D341Med (cell line): ENCODE results near the gene GUCY1B1.

Experiments used
- DNase-seq: peaks from one replicate; pipeline ENCODE4 v3.0.0; 2012; ENCODE audit warnings: low spot score

GUCY1B1 gene

GRCh38 chr4:155758481-155759371 lies at the start of gene GUCY1B1:
GUCY1B1 (plus strand) TSS chr4:155759021; CDS start chr4:155759141, 120 bp downstream.
- DNase-seq = peak; percentile 47

DNA sequence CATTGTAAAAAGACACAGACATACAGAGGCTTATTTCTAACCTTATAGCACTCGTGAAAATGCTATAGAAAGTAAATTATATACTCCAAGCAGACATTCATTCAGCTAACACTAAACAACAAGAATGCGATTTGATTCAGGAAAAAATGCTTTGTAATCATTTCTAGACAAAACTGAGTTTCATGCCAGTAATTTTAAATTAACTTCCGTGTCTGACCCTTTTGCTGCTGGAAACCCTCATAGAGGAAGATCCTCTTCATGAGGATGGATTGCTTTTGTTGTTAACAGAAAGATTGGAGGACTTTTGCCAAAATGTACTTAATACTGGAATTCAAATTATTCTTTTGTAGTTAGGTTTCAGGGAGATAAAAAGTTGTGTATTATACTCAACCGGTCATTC lies 48.9 kb upstream of the GUCY1B1 start:
- DNase-seq = no peak

DNA sequence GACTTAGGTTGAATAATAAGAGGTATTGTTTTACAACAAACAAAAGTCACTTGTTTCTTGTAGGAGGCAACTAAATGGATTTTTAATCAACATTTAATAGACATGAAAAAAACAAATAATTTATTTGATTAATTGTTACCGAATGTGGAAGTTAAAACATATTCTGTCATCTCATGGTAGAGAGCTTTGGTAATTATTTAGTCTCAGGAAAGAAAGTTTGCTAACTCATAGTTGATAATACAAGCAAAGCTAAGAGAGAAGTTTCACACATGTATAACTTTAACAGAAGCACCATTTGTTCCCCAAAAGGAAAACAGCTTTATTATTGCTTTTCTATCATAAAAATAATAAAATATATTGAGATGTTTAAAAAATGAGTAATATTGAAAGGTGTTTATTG lies 47.3 kb upstream of the GUCY1B1 start:
- DNase-seq = no peak

- DNase-seq = no peak
These were observed 46.0 kb upstream of the GUCY1B1 start for GRCh38 chr4:155712846-155713245.

GRCh38 chr4:155713911-155714310 lies 44.9 kb upstream of the GUCY1B1 start:
- no peak for DNase-seq

GRCh38 chr4:155722336-155722735 lies 36.5 kb upstream of the GUCY1B1 start:
- DNase-seq = no peak

DNA sequence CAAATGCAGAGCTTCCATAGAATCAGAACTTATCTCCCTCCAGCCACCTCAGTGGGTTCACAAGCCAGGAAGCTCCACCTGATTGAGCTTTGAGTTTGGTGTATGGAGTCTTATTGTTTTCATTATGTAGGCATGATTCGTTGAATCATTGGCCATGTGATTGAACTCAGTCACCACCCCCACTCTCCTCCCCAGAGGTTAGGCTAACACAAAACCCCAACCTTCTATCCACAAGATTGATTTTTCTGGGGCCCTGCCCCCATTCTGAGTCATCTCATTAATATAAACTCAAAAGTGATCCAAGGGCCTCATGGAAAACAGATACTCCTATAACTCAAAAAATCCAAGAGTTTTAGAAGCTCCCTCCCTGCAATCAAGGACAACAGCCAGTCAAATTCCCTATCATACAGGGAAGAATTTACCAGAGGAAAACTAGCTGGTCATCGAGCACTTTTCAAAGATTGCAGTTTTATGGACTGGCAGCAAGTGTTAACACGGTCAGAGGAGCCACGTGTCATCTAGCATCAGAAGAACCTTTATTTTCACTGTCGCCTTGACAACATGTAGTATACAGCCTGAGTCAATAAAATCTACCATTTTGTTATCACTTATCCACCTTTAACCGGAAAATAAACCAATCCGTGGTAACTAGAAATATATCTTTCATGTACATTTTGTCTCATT lies 35.9 kb upstream of the GUCY1B1 start:
- no peak for DNase-seq

GRCh38 chr4:155724731-155725130 lies 34.1 kb upstream of the GUCY1B1 start:
- DNase-seq = no peak

GRCh38 chr4:155734065-155734464 lies 24.8 kb upstream of the GUCY1B1 start:
- peak; percentile 64 for DNase-seq

GRCh38 chr4:155734951-155735350 lies 23.9 kb upstream of the GUCY1B1 start:
- no peak for DNase-seq

DNA sequence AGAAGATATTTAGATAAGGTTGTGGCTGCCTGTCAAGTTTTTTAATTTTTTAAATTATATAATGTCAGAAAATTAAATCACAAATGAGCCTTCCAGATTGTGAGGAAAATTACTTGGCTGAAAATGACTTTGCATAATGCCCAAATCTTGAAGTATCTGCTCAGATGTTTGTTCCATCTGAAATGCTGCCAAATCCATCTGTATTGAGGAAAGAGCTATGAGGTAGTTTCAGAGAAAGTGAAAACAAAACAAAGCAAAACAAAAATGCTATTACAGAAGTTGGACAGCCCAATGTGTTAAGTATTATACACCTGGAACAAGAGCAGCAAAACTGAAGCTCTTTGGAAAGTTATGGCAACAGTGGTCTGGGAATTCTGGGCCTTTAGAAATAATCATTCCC lies 23.3 kb upstream of the GUCY1B1 start:
- DNase-seq = no peak

DNA sequence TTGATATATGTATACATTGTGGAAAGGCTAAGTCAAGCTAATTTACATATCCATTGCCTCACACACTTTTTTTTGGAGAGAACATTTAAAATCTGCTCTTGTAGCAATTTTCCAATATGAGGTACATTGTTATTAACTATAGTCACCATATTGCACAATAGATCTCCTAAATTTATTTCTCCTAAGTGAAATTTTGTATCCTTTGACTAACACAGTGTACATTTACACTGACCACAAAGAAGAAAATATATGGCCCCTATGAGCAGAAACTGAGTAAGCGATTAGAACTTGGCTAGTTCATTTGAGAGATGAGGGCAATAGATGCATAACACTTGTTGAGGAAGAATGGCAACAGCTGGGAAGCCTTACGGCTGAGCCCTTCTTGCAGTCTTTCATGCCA lies 20.3 kb upstream of the GUCY1B1 start:
- DNase-seq = no peak

GRCh38 chr4:155741546-155741945 lies 17.3 kb upstream of the GUCY1B1 start:
- no peak for DNase-seq

- DNase-seq = no peak
These were observed 16.4 kb upstream of the GUCY1B1 start for GRCh38 chr4:155742310-155743015.

GRCh38 chr4:155745984-155746383 lies 12.8 kb upstream of the GUCY1B1 start:
- no peak for DNase-seq

DNA sequence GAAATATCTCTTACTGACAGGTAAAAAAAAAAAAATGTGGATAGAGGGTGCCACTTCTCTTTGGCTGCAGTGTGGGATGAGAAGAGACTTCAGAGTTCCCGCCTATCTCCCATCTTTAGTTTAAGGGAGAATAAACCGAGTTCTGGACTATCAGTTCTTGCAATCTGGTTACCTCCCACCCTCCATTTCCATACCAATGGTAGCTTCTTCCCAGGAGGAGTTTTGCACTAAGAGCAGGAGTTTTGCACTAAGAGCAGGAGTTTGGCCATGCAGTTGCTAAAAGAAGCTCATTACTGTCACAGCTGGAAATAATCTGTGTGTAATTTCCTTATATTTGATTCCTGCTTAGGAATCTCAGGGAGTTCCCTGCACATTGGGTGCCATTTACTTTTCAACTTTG lies 10.8 kb upstream of the GUCY1B1 start:
- no peak for DNase-seq

DNA sequence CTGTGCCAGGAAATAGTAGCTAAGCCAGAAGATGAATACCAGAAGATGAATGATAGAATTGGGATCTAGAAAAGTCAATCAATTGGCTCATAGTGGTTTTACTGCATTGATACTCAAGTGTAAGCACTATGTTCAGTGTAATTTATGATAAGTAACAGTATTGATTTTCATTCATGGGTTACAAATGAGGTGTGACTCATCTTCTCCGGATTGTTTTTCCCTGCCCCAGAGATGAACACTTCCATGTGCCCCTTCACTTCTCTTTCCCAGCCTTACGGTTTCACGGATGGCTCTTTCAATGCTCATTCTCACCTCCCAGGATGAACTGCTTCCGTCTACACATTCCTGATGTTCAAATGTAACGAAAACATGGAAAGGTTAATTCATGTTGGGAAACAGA lies 9.8 kb upstream of the GUCY1B1 start:
- DNase-seq = no peak

GRCh38 chr4:155751569-155751968 lies 7.3 kb upstream of the GUCY1B1 start:
- no peak for DNase-seq

- DNase-seq = no peak
These were observed 1.0 kb upstream of the GUCY1B1 start for GRCh38 chr4:155757745-155758265.

- peak; percentile 71 for DNase-seq
These were observed 791 bp downstream of the GUCY1B1 start for GRCh38 chr4:155759372-155760252.

DNA sequence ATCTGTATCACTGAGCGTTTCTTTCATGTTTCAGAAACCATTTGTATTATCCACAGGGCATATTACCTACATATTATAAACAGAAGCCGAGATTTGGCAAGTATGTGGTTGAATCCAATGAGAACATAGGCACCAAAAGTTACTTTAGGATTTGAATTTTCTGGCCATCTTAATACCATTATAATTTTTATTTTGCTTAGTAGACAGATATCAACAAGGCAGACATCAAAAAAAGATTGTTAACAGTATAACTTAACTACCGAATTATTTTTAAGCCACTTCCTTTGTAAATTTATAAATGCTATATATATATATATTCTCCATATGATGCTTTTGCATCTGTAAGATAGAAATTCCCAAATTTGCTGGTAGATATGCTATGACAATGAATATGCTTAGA lies 2.2 kb downstream of the GUCY1B1 start:
- DNase-seq = no peak

DNA sequence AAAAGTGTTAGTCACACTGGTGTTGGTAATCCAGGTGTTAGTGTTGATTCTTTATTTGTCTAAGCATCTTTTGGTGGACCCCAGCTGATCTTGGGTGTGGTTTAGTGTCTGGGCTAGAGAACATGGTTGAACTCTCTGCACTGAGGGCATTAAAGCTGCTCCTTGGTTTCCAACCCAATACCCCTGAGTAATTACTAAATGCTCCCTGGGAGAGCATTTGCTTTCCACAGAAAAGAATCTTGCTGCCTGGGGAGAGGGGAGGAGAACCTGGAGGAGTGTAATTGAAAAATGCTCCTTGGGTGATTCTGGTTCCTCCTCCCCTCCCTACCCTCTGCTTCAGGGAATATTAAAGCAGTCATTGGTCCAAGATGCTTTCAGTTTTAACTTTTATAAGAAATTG lies 3.1 kb downstream of the GUCY1B1 start:
- DNase-seq = no peak
